HepG2 (cell line): Measurements from ENCODE around the gene IFI35. TPM values are rescaled to one million over a fixed set of nuclear protein-coding genes. Genes with fewer than 3 reads are reported as not detected.

Experiments
- BORCS8-MEF2B ChIP-seq: sonication (generic); formaldehyde crosslinking; IDR thresholded peaks from 2 replicates; pipeline ENCODE4 v1.8.0; 2022; ENCODE audit warnings: mild to moderate bottlenecking, missing genetic modification reagents
- BRCA1 ChIP-seq: sonication (generic); formaldehyde crosslinking; IDR thresholded peaks from 2 replicates; pipeline ENCODE4 v1.4.0; 2020; ENCODE audit warnings: missing genetic modification reagents
- CTCF ChIP-seq: sonication (generic); formaldehyde crosslinking; IDR thresholded peaks from 2 replicates; pipeline ENCODE4 v1.5.0; 2020; ENCODE audit warnings: mild to moderate bottlenecking, missing genetic modification reagents, moderate library complexity
- EEA1 ChIP-seq: sonication (generic); formaldehyde crosslinking; IDR thresholded peaks from 2 replicates; pipeline ENCODE4 v1.5.1; 2020; ENCODE audit warnings: mild to moderate bottlenecking, missing genetic modification reagents, borderline replicate concordance
- HNF1B ChIP-seq: sonication (generic); formaldehyde crosslinking; IDR thresholded peaks from 2 replicates; pipeline ENCODE4 v1.5.1; 2020; ENCODE audit warnings: mild to moderate bottlenecking, moderate library complexity, missing genetic modification reagents
- HNF4A ChIP-seq: sonication (generic); formaldehyde crosslinking; IDR thresholded peaks from 2 replicates; pipeline ENCODE4 v1.4.0; 2020; ENCODE audit warnings: missing genetic modification reagents
- HNRNPK ChIP-seq: fragments of 200-400 bp; formaldehyde crosslinking; IDR thresholded peaks from 2 replicates; pipeline ENCODE4 v1.6.1; 2018; ENCODE audit warnings: low read length, low read depth, moderate library complexity, mild to moderate bottlenecking; ENCODE audit not compliant: poor library complexity, severe bottlenecking
- NFIC ChIP-seq: IDR thresholded peaks from 2 replicates; pipeline ENCODE4 v1.6.1; 2012; ENCODE audit warnings: mild to moderate bottlenecking, low read length, inconsistent platforms
- POLR2G ChIP-seq: fragments of 200-400 bp; formaldehyde crosslinking; IDR thresholded peaks from 2 replicates; pipeline ENCODE4 v1.6.1; 2018; ENCODE audit warnings: mild to moderate bottlenecking, low read depth, low read length, moderate library complexity
- RERE ChIP-seq: IDR thresholded peaks from 2 replicates; pipeline ENCODE4 v1.6.1; 2016; ENCODE audit warnings: low read depth, missing genetic modification reagents, missing compliant biosample characterization
- SALL2 ChIP-seq: sonication (generic); formaldehyde crosslinking; IDR thresholded peaks from 2 replicates; pipeline ENCODE4 v1.8.1; 2023; ENCODE audit warnings: mild to moderate bottlenecking, missing genetic modification reagents, inconsistent platforms
- SNAPC2 ChIP-seq: sonication (generic); formaldehyde crosslinking; IDR thresholded peaks from 2 replicates; pipeline ENCODE4 v1.8.1; 2022; ENCODE audit warnings: mild to moderate bottlenecking, missing genetic modification reagents
- ZFAT ChIP-seq: sonication (generic); formaldehyde crosslinking; conservative IDR thresholded peaks from 2 replicates; pipeline ENCODE4 v1.8.1; 2023; ENCODE audit warnings: missing genetic modification reagents, inconsistent platforms
- ZNF17 ChIP-seq: sonication (generic); formaldehyde crosslinking; IDR thresholded peaks from 2 replicates; pipeline ENCODE4 v1.5.0; 2020; ENCODE audit warnings: mild to moderate bottlenecking, missing genetic modification reagents
- ZNF20 ChIP-seq: sonication (generic); formaldehyde crosslinking; IDR thresholded peaks from 2 replicates; pipeline ENCODE4 v1.4.0; 2020; ENCODE audit warnings: mild to moderate bottlenecking, moderate library complexity, missing genetic modification reagents
- ZNF496 ChIP-seq: sonication (generic); formaldehyde crosslinking; IDR thresholded peaks from 2 replicates; pipeline ENCODE4 v1.8.1; 2023; ENCODE audit warnings: mild to moderate bottlenecking, moderate library complexity, missing genetic modification reagents; ENCODE audit not compliant: insufficient replicate concordance
- ZNF670 ChIP-seq: sonication (generic); formaldehyde crosslinking; IDR thresholded peaks from 2 replicates; pipeline ENCODE4 v1.8.0; 2022; ENCODE audit warnings: mild to moderate bottlenecking, missing genetic modification reagents, borderline replicate concordance
- ZNF749 ChIP-seq: sonication (generic); formaldehyde crosslinking; IDR thresholded peaks from 2 replicates; pipeline ENCODE4 v1.8.0; 2022; ENCODE audit warnings: mild to moderate bottlenecking, missing genetic modification reagents, moderate library complexity, borderline replicate concordance
- polyA plus RNA-seq, 8 experiments: library from polyadenylated mRNA; depleted of rRNA in 3 of 8; stranded (reverse) in 7 of 8; unstranded in 1 of 8; fragments of >200 nt; fragmentation: Illumina TruSeq in 4 of 8; extraction: Trizol in 4 of 8; gene quantifications; 2 replicates each; pipeline versions ENCODE4 v1.2.1 to v1.2.3, GENCODE V29; 2011 to 2016; ENCODE audit warnings: low read depth in 4 of 8, missing spikeins in 1 of 8, mixed read lengths in 1 of 8; ENCODE audit not compliant: insufficient read depth in 1 of 8
- total RNA-seq, 5 experiments: library from RNA; depleted of rRNA; stranded (reverse); fragments of >200 nt; fragmentation: Illumina TruSeq; extraction: Trizol; gene quantifications; 2 replicates each; pipeline ENCODE4 v1.2.3, GENCODE V29; 2016; ENCODE audit warnings: low read depth in 1 of 5

Gene IFI35
- total and polyA plus RNA-seq, 2 of the 13 experiments (the other 11 are each of a cell fraction or from before 2014, with no cell fraction given) = 28.9 to 38.1 TPM

- TF ChIP-seq ZNF670 (CRISPR knock-in tag) = peak; percentile 75; the same call in 1 of the 2 replicates
- TF ChIP-seq ZNF749 (CRISPR knock-in tag) = peak; percentile 73; the same call in 1 of the 2 replicates
- TF ChIP-seq ZNF17 = no peak
- TF ChIP-seq RERE = no peak; the same call in 1 of the 2 replicates
- peak; percentile 84; the same call in 1 of the 2 replicates for TF ChIP-seq ZFAT
- TF ChIP-seq SALL2 (CRISPR knock-in tag) = peak; percentile 84; the same call in 1 of the 2 replicates
- TF ChIP-seq EEA1 = peak; percentile 90; the same call in 1 of the 2 replicates
- no peak for TF ChIP-seq ZNF496 (CRISPR knock-in tag)
- TF ChIP-seq ZNF20 = no peak
- TF ChIP-seq CTCF (CRISPR knock-in tag) = peak; percentile 21
- TF ChIP-seq SNAPC2 (CRISPR knock-in tag) = peak; percentile 98
- TF ChIP-seq NFIC = no peak
- TF ChIP-seq BRCA1 (CRISPR knock-in tag) = peak; percentile 79; the same call in 1 of the 2 replicates
- no peak for TF ChIP-seq HNRNPK
- TF ChIP-seq HNF4A = peak; percentile 19; the same call in 1 of the 2 replicates
- TF ChIP-seq HNF1B = no peak
- peak; percentile 80; the same call in 1 of the 2 replicates for TF ChIP-seq BORCS8-MEF2B (CRISPR knock-in tag)
- peak; percentile 75 for TF ChIP-seq POLR2G
Observed at GRCh38 chr17:43021741-43022512, 15.3 kb downstream of the IFI35 start, which contains the start of gene VAT1 (continued).
